ENCODE measurements around the gene NUDT7.

NUDT7 gene

DNA sequence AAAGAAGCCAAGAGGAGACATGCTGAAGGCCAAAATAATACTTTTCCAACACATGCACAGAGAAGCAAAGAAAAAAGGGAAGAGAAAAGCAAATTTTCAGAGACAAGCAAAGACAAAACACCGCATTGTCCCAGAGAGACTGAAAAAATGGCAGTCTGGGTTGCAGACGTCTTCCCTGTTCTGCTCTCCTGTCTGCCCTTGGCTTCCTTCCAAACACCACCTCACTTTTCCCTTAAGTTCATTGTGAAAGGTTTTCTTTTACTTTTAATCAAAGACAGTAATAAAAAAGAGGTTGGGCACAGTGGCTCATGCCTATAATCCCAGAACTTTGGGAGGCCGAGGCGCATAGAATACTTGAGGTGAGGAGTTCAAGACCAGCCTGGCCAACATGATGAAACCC is 44.9 kb downstream of the NUDT7 start:
- H3K36me3 ChIP-seq (ENCODE audit: control insufficient read depth in 5 of 5, insufficient read depth in 5 of 5, low read length in 5 of 5): no peaks in the 10 kb centered on the region
- no peaks in the 10 kb centered on the region for H3K9me3 ChIP-seq (ENCODE audit: control insufficient read depth in 5 of 5, low read length in 5 of 5)
- peaks cover 2 to 54% (median 22%) of the 10 kb centered on the region in 5 donors for H3K4me1 ChIP-seq (ENCODE audit: control insufficient read depth in 5 of 5, insufficient read depth in 5 of 5, low read length in 5 of 5)
- no peak overlapping the region for H3K4me3 ChIP-seq (ENCODE audit: low read depth in 1 of 5, low read length in 5 of 5)
- no peak overlapping the region for H3K9ac ChIP-seq (ENCODE audit: low read length in 5 of 5)
- H3K27ac ChIP-seq (ENCODE audit: low read depth, low read length): peak overlapping the region; percentile 97
- no peaks in the 10 kb centered on the region for H3K27me3 ChIP-seq (ENCODE audit: control insufficient read depth in 5 of 5, insufficient read depth in 4 of 5, low read length in 5 of 5)

DNA sequence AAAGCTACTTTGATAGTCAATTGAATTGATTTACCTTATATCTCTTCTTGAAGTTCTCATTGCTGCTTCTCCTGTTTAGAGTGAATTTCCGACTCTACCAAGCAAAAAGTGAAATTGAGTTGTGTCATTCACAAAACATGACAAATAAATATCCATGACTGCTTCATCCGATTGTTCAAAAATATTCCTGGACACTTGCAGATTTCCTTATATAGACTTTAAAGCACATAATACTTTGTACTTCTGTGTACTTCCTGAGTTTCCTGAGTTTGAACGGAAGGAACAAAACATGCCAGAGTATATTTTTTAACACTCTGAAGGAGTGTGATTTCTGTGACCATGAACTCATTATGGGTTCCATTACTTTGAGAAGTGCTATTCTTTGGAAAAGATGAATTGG is 45.5 kb downstream of the NUDT7 start:
- Histone ChIP-seq H3K4me1 (ENCODE audit: control insufficient read depth in 5 of 5, insufficient read depth in 5 of 5, low read length in 5 of 5) (peaks cover 2 to 48% (median 17%) of the 10 kb centered on the region in 5 donors), H3K9ac (ENCODE audit: low read length in 5 of 5) (no peak overlapping the region), H3K27me3 (ENCODE audit: control insufficient read depth in 5 of 5, insufficient read depth in 4 of 5, low read length in 5 of 5) (no peaks in the 10 kb centered on the region), H3K4me3 (ENCODE audit: low read depth in 1 of 5, low read length in 5 of 5) (no peak overlapping the region), H3K9me3 (ENCODE audit: control insufficient read depth in 5 of 5, low read length in 5 of 5) (no peaks in the 10 kb centered on the region), H3K36me3 (ENCODE audit: control insufficient read depth in 5 of 5, insufficient read depth in 5 of 5, low read length in 5 of 5) (no peaks in the 10 kb centered on the region), H3K27ac (ENCODE audit: low read depth, low read length) (peak overlapping the region; percentile 97)

DNA sequence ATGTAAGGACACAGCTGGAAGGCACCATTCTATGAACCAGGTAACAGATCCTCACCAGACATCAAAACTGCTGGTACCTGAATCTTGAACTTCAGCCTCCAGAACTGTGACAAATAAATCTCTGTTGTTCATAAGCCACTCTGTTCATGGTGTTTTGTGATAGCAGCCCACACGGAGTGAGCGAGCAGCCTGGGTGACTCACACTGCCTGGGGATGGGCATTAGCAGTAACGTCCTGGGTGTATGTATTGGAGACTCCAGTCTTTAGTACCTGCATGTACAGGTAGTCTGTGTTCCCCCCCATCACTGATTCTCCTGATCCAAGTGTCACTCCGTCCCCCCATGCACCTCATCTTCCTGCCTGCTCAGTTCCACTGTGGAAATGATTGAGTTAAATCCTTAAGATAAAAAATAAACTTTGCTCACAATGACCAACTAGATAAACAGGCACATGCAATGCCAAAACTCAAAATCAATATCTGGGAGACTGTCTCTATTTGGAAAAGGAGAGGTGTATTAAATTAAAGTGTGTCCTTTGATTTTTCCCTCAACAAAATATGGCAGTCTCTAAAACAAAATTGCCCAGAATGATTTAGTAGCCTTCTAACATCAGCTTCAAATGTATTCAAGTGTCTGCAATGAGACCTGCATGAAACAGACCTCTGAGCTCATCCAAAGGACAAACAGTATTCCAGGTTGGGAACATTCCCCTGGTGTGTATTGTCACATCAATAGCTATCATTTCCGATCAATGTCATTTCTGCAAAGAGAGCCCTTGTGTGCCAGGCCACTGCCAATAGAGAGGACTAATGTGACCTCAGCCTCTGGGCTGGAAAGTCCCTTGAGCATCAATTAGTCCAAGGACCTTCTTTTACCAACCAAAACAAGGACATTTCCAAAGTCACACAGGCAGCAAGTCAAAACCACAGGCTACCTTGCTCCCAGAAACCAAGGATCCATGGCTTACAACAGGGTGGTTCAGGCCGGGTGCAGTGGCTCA is 53.9 kb downstream of the NUDT7 start:
- H3K9ac ChIP-seq (ENCODE audit: low read length in 5 of 5): no peak overlapping the region
- H3K27me3 ChIP-seq (ENCODE audit: control insufficient read depth in 5 of 5, insufficient read depth in 4 of 5, low read length in 5 of 5): no peaks in the 10 kb centered on the region
- no peaks in the 10 kb centered on the region for H3K36me3 ChIP-seq (ENCODE audit: control insufficient read depth in 5 of 5, insufficient read depth in 5 of 5, low read length in 5 of 5)
- no peaks in the 10 kb centered on the region for H3K9me3 ChIP-seq (ENCODE audit: control insufficient read depth in 5 of 5, low read length in 5 of 5)
- no peak overlapping the region for H3K27ac ChIP-seq (ENCODE audit: low read depth, low read length)
- H3K4me1 ChIP-seq (ENCODE audit: control insufficient read depth in 5 of 5, insufficient read depth in 5 of 5, low read length in 5 of 5): peaks cover 0 to 5% (median 0%) of the 10 kb centered on the region in 5 donors
- no peak overlapping the region for H3K4me3 ChIP-seq (ENCODE audit: low read depth in 1 of 5, low read length in 5 of 5)

DNA sequence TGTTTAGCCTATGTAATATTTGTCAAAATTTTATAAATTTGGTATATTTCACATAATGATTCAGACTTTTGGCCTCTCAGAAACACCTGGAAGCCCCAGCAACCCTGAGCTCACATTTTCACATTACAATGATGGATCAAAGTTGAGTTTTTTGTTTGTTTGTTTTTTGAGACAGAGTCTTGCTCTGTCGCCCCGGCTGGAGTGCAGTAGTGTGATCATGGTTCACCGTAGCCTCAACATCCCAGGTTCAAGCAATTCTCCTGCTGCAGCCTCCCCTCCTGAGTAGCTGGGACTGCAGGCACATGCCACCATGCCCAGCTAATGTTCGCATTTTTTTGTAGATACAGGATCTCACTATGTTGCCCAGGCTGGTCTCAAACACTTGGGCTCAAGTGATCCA is 55.4 kb downstream of the NUDT7 start:
- no peaks in the 10 kb centered on the region for H3K4me1 ChIP-seq (ENCODE audit: control insufficient read depth in 5 of 5, insufficient read depth in 5 of 5, low read length in 5 of 5)

DNA sequence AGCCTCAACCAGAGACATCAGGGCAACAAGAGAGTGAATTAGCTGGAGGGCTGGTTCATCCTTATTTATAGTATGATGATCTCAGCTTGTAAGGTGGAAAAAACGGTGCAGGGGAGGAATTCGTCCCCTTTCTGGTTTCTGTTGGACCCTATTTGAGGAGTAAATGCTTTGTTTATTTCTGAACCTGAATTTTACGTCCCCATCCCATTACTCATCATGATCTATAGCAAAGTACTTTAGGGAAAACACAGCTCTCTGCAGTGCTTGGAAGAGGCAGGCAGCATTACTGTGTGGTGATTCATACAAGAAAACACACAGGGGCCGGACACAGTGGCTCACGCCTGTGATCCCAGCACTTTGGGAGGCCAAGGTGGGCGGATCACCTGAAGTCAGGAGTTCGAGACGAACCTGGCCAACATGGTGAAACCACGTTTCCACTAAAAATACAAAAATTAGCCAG is 58.1 kb downstream of the NUDT7 start:
- no peaks in the 10 kb centered on the region for H3K4me1 ChIP-seq (ENCODE audit: control insufficient read depth in 5 of 5, insufficient read depth in 5 of 5, low read length in 5 of 5)
- H3K36me3 ChIP-seq (ENCODE audit: control insufficient read depth in 5 of 5, insufficient read depth in 5 of 5, low read length in 5 of 5): no peaks in the 10 kb centered on the region
- no peaks in the 10 kb centered on the region for H3K9me3 ChIP-seq (ENCODE audit: control insufficient read depth in 5 of 5, low read length in 5 of 5)
- H3K9ac ChIP-seq (ENCODE audit: low read length in 5 of 5): no peak overlapping the region
- H3K4me3 ChIP-seq (ENCODE audit: low read depth in 1 of 5, low read length in 5 of 5): no peak overlapping the region
- H3K27ac ChIP-seq (ENCODE audit: low read depth, low read length): no peak overlapping the region
- H3K27me3 ChIP-seq (ENCODE audit: control insufficient read depth in 5 of 5, insufficient read depth in 4 of 5, low read length in 5 of 5): no peaks in the 10 kb centered on the region

More for the DNA sequence above, 55.4 kb downstream of the NUDT7 start:
- no peaks in the 10 kb centered on the region for H3K36me3 ChIP-seq (ENCODE audit: control insufficient read depth in 5 of 5, insufficient read depth in 5 of 5, low read length in 5 of 5)
- no peaks in the 10 kb centered on the region for H3K27me3 ChIP-seq (ENCODE audit: control insufficient read depth in 5 of 5, insufficient read depth in 4 of 5, low read length in 5 of 5)
- H3K9ac ChIP-seq (ENCODE audit: low read length in 5 of 5): no peak overlapping the region
- H3K4me3 ChIP-seq (ENCODE audit: low read depth in 1 of 5, low read length in 5 of 5): no peak overlapping the region
- no peak overlapping the region for H3K27ac ChIP-seq (ENCODE audit: low read depth, low read length)
- H3K9me3 ChIP-seq (ENCODE audit: control insufficient read depth in 5 of 5, low read length in 5 of 5): no peaks in the 10 kb centered on the region

DNA sequence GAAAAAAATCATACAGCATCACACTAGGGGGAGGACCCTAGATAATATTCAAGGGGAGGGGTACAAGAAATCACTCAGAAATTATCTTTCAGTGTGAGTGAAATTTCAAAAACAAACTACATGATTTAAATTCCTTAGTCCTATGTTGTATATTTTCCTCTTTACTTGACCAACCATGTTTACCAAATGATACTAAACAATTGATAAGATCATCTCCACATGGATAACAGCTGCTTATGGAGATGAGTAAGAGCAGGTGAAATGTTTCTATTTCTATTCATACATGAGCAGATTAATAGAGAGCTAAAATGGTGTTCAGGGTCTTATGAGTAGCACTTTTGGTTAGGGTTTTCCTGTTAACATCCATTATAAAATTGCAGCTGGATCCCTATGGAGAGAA is 58.8 kb downstream of the NUDT7 start:
- Histone ChIP-seq H3K27ac (ENCODE audit: low read depth, low read length) (no peak overlapping the region), H3K4me3 (ENCODE audit: low read depth in 1 of 5, low read length in 5 of 5) (no peak overlapping the region), H3K36me3 (ENCODE audit: control insufficient read depth in 5 of 5, insufficient read depth in 5 of 5, low read length in 5 of 5) (no peaks in the 10 kb centered on the region), H3K9me3 (ENCODE audit: control insufficient read depth in 5 of 5, low read length in 5 of 5) (no peaks in the 10 kb centered on the region), H3K27me3 (ENCODE audit: control insufficient read depth in 5 of 5, insufficient read depth in 4 of 5, low read length in 5 of 5) (peaks cover 0 to under 1% (median 0%) of the 10 kb centered on the region in 5 donors), H3K9ac (ENCODE audit: low read length in 5 of 5) (no peak overlapping the region), H3K4me1 (ENCODE audit: control insufficient read depth in 5 of 5, insufficient read depth in 5 of 5, low read length in 5 of 5) (no peaks in the 10 kb centered on the region)

DNA sequence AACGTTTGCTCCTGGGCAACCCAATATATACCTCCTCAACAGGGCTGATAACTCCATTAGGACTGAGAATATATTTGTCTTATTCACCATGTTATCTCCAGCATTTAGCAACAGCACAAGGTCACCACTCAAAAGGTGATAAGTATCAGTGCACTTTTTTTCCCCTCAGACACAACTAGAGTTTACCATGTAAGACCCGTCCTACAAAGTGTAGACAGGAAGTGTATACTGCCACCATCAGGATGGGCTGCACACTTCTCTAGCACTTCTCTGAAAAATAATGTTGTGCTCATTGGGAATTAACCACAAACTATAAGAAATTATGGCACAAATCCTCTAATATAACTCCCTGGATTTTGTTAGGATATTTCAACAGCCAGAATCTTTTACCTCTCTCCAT is 60.4 kb downstream of the NUDT7 start:
- no peak overlapping the region for H3K27ac ChIP-seq (ENCODE audit: low read depth, low read length)
- peaks cover 0 to 12% (median 7%) of the 10 kb centered on the region in 5 donors for H3K27me3 ChIP-seq (ENCODE audit: control insufficient read depth in 5 of 5, insufficient read depth in 4 of 5, low read length in 5 of 5)
- no peak overlapping the region for H3K4me3 ChIP-seq (ENCODE audit: low read depth in 1 of 5, low read length in 5 of 5)
- no peak overlapping the region for H3K9ac ChIP-seq (ENCODE audit: low read length in 5 of 5)
- no peaks in the 10 kb centered on the region for H3K36me3 ChIP-seq (ENCODE audit: control insufficient read depth in 5 of 5, insufficient read depth in 5 of 5, low read length in 5 of 5)
- H3K4me1 ChIP-seq (ENCODE audit: control insufficient read depth in 5 of 5, insufficient read depth in 5 of 5, low read length in 5 of 5): no peaks in the 10 kb centered on the region
- no peaks in the 10 kb centered on the region for H3K9me3 ChIP-seq (ENCODE audit: control insufficient read depth in 5 of 5, low read length in 5 of 5)

DNA sequence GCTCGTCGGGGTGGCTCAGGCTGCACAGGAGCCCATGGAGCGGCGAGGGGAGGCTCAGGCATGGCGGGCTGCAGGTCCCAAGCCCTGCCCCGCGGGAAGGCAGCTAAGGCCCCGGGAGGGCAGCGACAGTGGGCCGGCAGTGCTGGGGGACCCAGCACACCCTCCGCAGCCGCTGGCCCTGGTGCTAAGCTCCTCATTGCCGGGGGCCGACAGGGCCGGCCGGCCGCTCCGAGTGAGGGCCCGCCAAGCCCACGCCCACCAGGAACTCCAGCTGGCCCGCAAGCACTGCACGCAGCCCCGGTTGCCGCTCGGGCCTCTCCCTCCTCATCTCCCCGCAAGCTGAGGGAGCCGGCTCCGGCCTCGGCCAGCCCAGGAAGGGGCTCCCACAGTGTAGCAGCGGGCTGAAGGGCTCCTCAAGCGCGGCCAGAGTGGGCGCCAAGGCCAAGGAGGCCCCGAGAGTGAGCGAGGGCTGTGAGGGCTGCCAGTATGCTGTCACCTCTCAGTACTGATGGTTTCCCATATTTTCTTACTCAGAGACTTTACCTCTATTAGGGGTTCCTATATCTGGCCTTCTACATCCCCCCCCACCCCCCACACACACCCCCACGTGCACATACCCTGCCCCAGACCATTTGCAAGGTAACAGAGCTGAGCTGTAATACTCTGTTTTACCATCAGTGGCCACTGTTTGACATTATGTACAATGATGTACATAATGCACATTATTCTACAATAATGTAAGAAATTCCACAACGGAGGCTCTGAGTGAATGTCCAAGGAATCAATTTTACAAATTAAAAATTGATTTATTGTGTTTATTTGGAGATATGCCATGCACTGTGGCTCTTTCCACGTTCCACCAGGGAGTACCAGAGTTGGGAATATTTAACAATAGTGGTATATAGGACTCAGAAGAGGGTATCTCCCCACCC is 62.4 kb downstream of the NUDT7 start:
- Histone ChIP-seq H3K9ac (ENCODE audit: low read length in 5 of 5) (no peak overlapping the region), H3K36me3 (ENCODE audit: control insufficient read depth in 5 of 5, insufficient read depth in 5 of 5, low read length in 5 of 5) (no peaks in the 10 kb centered on the region), H3K9me3 (ENCODE audit: control insufficient read depth in 5 of 5, low read length in 5 of 5) (no peaks in the 10 kb centered on the region), H3K4me3 (ENCODE audit: low read depth in 1 of 5, low read length in 5 of 5) (no peak overlapping the region), H3K27ac (ENCODE audit: low read depth, low read length) (no peak overlapping the region), H3K27me3 (ENCODE audit: control insufficient read depth in 5 of 5, insufficient read depth in 4 of 5, low read length in 5 of 5) (peaks cover 9 to 31% (median 26%) of the 10 kb centered on the region in 5 donors), H3K4me1 (ENCODE audit: control insufficient read depth in 5 of 5, insufficient read depth in 5 of 5, low read length in 5 of 5) (peaks cover 0 to 17% (median 13%) of the 10 kb centered on the region in 5 donors)

DNA sequence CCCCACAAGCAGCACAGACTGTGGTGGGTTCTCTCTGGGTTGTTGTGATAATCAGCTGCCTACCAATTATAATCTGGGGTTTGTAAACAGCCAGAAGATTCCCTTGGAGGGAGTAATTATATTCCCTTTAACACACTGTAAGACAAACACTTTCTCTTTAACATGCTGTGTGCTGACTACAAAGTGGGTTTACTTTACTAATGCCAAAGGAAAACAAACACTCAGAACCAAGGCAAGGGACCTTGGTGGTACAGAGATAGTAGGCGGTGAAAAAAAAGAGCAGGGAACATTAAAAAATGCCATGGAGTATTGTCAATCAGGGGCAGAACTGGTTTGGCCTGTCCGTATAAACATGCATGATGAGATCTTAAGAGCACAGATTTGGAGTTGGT is 63.1 kb downstream of the NUDT7 start:
- Histone ChIP-seq H3K36me3 (ENCODE audit: control insufficient read depth in 5 of 5, insufficient read depth in 5 of 5, low read length in 5 of 5) (no peaks in the 10 kb centered on the region), H3K4me3 (ENCODE audit: low read depth in 1 of 5, low read length in 5 of 5) (no peak overlapping the region), H3K27ac (ENCODE audit: low read depth, low read length) (no peak overlapping the region), H3K9ac (ENCODE audit: low read length in 5 of 5) (no peak overlapping the region), H3K4me1 (ENCODE audit: control insufficient read depth in 5 of 5, insufficient read depth in 5 of 5, low read length in 5 of 5) (peaks cover 0 to 17% (median 13%) of the 10 kb centered on the region in 5 donors), H3K27me3 (ENCODE audit: control insufficient read depth in 5 of 5, insufficient read depth in 4 of 5, low read length in 5 of 5) (peaks cover 15 to 38% (median 32%) of the 10 kb centered on the region in 5 donors), H3K9me3 (ENCODE audit: control insufficient read depth in 5 of 5, low read length in 5 of 5) (no peaks in the 10 kb centered on the region)

All from subcutaneous abdominal adipose tissue (tissue), 5 donors.